HL-60 (cell line): Measurements from ENCODE around the gene RFFL.

ENCODE experiments used
- DNase-seq, 2 experiments: peaks; one replicate each; pipeline ENCODE4 v3.0.0-alpha.2; 2010 to 2020; ENCODE audit warnings: low read depth in 1 of 2, low spot score in 1 of 2
- H3K27ac ChIP-seq: fragments of 250-450 bp; sonication (Bioruptor Pico); replicated peaks from 2 replicates; pipeline ENCODE4 v1.5.1; 2020; ENCODE audit warnings: mild to moderate bottlenecking, moderate library complexity
- H3K27me3 ChIP-seq: fragments of 250-450 bp; sonication (Bioruptor Pico); 2 replicates; pipeline ENCODE4 v1.5.1; 2021; ENCODE audit warnings: mild to moderate bottlenecking, moderate library complexity; ENCODE audit not compliant: insufficient read depth, poor library complexity, severe bottlenecking
- H3K4me3 ChIP-seq: replicated peaks from 2 replicates; pipeline ENCODE4 v1.5.1; 2011; ENCODE audit warnings: mild to moderate bottlenecking, control low read depth, low read length; ENCODE audit not compliant: insufficient read depth
- GABPA ChIP-seq: IDR thresholded peaks from 2 replicates; pipeline ENCODE4 v1.6.1; 2012; ENCODE audit warnings: low read depth
- POLR2AphosphoS5 ChIP-seq: IDR thresholded peaks from 2 replicates; pipeline ENCODE4 v1.6.1; 2012; ENCODE audit warnings: low read depth
- SPI1 ChIP-seq: IDR thresholded peaks from 2 replicates; pipeline ENCODE4 v1.6.1; 2012; ENCODE audit warnings: low read depth, mild to moderate bottlenecking, borderline replicate concordance
- TF ChIP-seq, protein P1 (sequence below): IDR thresholded peaks from 2 replicates; pipeline ENCODE4 v1.6.1; 2012; ENCODE audit warnings: low read depth; ENCODE audit not compliant: insufficient replicate concordance
- TF ChIP-seq, protein P2 (sequence below): IDR thresholded peaks from one replicate; pipeline ENCODE4 v1.5.1; 2011; ENCODE audit warnings: low read length, control low read depth, inconsistent platforms; ENCODE audit not compliant: insufficient read depth

The RFFL gene

DNA sequence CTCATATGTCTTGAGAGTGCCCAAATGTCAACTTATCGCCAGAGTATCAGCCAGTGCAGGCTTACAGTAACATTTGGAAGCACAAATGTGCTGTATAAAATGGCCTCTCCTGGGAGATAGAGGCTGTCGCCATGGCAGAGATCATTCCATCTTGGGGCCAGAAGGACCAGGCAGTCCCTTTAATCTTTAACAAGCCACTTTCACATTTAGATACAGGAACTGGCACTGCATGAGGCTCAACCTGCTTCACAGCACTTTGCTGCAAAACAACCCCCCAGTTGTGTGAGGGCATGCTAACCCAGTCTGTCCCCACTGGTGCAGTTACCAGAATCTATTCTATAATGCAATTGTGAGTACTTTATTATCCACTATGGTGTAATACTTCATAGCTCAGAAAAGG lies 4.7 kb upstream of the RFFL start:
- TF ChIP-seq SPI1: no peak
- no peak for TF ChIP-seq POLR2AphosphoS5
- TF ChIP-seq, protein P1, sequence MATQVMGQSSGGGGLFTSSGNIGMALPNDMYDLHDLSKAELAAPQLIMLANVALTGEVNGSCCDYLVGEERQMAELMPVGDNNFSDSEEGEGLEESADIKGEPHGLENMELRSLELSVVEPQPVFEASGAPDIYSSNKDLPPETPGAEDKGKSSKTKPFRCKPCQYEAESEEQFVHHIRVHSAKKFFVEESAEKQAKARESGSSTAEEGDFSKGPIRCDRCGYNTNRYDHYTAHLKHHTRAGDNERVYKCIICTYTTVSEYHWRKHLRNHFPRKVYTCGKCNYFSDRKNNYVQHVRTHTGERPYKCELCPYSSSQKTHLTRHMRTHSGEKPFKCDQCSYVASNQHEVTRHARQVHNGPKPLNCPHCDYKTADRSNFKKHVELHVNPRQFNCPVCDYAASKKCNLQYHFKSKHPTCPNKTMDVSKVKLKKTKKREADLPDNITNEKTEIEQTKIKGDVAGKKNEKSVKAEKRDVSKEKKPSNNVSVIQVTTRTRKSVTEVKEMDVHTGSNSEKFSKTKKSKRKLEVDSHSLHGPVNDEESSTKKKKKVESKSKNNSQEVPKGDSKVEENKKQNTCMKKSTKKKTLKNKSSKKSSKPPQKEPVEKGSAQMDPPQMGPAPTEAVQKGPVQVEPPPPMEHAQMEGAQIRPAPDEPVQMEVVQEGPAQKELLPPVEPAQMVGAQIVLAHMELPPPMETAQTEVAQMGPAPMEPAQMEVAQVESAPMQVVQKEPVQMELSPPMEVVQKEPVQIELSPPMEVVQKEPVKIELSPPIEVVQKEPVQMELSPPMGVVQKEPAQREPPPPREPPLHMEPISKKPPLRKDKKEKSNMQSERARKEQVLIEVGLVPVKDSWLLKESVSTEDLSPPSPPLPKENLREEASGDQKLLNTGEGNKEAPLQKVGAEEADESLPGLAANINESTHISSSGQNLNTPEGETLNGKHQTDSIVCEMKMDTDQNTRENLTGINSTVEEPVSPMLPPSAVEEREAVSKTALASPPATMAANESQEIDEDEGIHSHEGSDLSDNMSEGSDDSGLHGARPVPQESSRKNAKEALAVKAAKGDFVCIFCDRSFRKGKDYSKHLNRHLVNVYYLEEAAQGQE: no peak
- TF ChIP-seq, protein P2, sequence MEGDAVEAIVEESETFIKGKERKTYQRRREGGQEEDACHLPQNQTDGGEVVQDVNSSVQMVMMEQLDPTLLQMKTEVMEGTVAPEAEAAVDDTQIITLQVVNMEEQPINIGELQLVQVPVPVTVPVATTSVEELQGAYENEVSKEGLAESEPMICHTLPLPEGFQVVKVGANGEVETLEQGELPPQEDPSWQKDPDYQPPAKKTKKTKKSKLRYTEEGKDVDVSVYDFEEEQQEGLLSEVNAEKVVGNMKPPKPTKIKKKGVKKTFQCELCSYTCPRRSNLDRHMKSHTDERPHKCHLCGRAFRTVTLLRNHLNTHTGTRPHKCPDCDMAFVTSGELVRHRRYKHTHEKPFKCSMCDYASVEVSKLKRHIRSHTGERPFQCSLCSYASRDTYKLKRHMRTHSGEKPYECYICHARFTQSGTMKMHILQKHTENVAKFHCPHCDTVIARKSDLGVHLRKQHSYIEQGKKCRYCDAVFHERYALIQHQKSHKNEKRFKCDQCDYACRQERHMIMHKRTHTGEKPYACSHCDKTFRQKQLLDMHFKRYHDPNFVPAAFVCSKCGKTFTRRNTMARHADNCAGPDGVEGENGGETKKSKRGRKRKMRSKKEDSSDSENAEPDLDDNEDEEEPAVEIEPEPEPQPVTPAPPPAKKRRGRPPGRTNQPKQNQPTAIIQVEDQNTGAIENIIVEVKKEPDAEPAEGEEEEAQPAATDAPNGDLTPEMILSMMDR: no peak
- no peak for TF ChIP-seq GABPA
- Histone ChIP-seq H3K27ac (no peak overlapping the region), H3K4me3 (no peak overlapping the region), H3K27me3 (no peaks in the 10 kb centered on the region)
- DNase-seq: no peak

DNA sequence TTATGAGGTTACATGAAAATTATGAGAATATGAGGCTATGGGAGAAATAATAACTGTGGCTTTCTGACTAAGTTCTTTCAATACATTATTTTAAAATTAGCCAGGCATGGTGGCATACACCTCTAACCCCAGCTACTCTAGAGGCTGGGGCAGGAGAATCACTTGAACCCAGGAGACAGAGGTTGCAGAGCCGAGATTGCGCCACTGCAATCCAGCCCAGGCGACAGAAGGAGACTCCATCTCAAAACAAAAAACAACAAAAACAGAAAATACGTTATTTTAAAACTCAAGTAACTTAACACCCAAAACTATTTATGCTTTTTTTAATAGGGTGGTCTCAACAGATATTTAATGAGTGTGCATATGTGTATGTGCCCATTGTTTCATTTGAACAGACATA lies 2.4 kb upstream of the RFFL start:
- Histone ChIP-seq H3K27ac (no peak overlapping the region), H3K4me3 (no peak overlapping the region), H3K27me3 (no peaks in the 10 kb centered on the region)
- no peak for DNase-seq
- TF ChIP-seq SPI1 (no peak), POLR2AphosphoS5 (no peak), GABPA (no peak)
- TF ChIP-seq, protein P2: no peak
- TF ChIP-seq, protein P1: no peak

DNA sequence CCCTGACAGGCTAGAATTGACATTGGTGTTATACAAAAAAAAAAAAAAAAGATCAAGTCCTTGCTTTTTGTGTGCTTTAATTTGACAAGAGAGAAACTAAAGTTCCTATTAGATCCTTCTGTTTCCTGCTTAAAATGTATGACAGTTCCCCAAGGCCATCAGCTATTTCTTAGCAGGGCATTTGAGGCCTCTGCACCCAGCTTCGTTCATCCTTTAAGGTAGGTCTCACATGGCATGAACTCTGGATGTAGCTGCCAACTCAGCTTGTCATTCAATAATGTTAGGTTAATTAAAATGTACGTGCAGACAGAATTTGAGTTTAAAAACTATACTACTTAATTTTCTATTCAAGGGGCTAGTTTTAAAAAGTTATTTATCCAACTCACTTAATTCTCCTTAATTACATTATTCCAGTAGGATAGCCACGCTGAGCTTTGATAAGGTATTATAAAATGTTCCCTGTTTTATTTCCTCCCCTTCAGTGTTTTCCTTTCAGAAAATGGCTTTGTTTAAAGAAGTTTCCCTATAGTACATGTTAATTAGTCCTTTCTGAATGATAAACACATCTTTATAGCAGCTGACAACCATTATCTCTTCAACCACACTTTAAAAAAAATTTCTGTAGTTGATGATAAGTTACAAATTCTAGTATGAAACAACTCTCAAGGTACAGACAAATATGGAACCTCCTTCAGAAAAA lies 1.2 kb upstream of the RFFL start:
- Histone ChIP-seq H3K27me3 (no peaks in the 10 kb centered on the region), H3K4me3 (no peak overlapping the region), H3K27ac (peak overlapping the region; percentile 58)
- no peak for DNase-seq
- TF ChIP-seq GABPA (no peak), POLR2AphosphoS5 (no peak), SPI1 (no peak)
- TF ChIP-seq, protein P1: no peak
- TF ChIP-seq, protein P2: no peak
